Measurements from ENCODE around the gene AIG1. TPM values are rescaled to one million over a fixed set of nuclear protein-coding genes. Genes with fewer than 3 reads are reported as not detected.
"Not testable (repeated sequence)": the region's sequence is repeated elsewhere in the genome, so short reads cannot be mapped to it uniquely, and the experiment has no call there.

The AIG1 gene
- total and polyA plus RNA-seq, 2 of the 13 experiments (the other 11 are each of a cell fraction or from before 2014, with no cell fraction given) = 115 to 197 TPM

GRCh38 chr6:143087335-143087734 lies 26.6 kb downstream of the AIG1 start:
- H3K27ac ChIP-seq (ENCODE audit: extremely low read length, insufficient read depth, low read length); H4K20me1 ChIP-seq (ENCODE audit: insufficient read depth, low read length); intact Hi-C loops (cut with micrococcal nuclease; ENCODE audit: unreplicated experiment); POLR2A ChIA-PET; H3K79me2 ChIP-seq (ENCODE audit: insufficient read depth, low read length); DNase-seq (ENCODE audit: low spot score); in situ Hi-C loops (cut with HindIII; ENCODE audit: extremely low pct_ligation_motif_present, low pct_unique_long_range_greater_than_20kb); FAIRE-seq; H3K4me2 ChIP-seq (ENCODE audit: low read depth, low read length); H3K9ac ChIP-seq (ENCODE audit: insufficient read depth, low read depth, low read length); H3K27me3 ChIP-seq (ENCODE audit: control insufficient read depth in 1 of 2, insufficient read depth in 2 of 2, low read length in 2 of 2); H2AFZ ChIP-seq (ENCODE audit: low read length); ATAC-seq; H3K4me3 ChIP-seq (replicated peaks in 1 of 3; ENCODE audit: insufficient read depth in 1 of 3, low read depth in 2 of 3, low read length in 3 of 3); BruUV-seq (replicated peaks); CTCF ChIA-PET (ENCODE audit: low intra/inter-chr PET ratio, low total read pairs); H3K9me3 ChIP-seq (ENCODE audit: low read length); H3K36me3 ChIP-seq (replicated peaks in 1 of 2; ENCODE audit: control insufficient read depth in 1 of 2, insufficient read depth in 2 of 2, low read length in 2 of 2): not testable (repeated sequence)
- peaks cover 16% of the 10 kb centered on the region for H3K4me1 ChIP-seq (ENCODE audit: insufficient read depth, low read length)
- WGBS (ENCODE audit: low lambda C conversion rate) = 99% methylated on average over 11 of the region's 11 CpGs

GRCh38 chr6:143087856-143088255 lies 27.2 kb downstream of the AIG1 start:
- BruUV-seq (replicated peaks) = no TSS peak
- POLR2A ChIA-PET = no interaction called here
- in situ Hi-C loops (cut with HindIII; ENCODE audit: extremely low pct_ligation_motif_present, low pct_unique_long_range_greater_than_20kb) = no loop called here

More at GRCh38 chr6:143087856-143088255, 27.2 kb downstream of the AIG1 start:
- CTCF ChIA-PET (ENCODE audit: low intra/inter-chr PET ratio, low total read pairs) = no interaction called here
- H3K79me2 ChIP-seq (ENCODE audit: insufficient read depth, low read length) = no peaks in the 10 kb centered on the region
- H3K9ac ChIP-seq (ENCODE audit: insufficient read depth, low read depth, low read length) = no peak overlapping the region
- intact Hi-C loops (cut with micrococcal nuclease; ENCODE audit: unreplicated experiment) = no loop called here
- H3K27ac ChIP-seq (ENCODE audit: extremely low read length, insufficient read depth, low read length) = no peak overlapping the region
- ATAC-seq (no peak), FAIRE-seq (no peak), DNase-seq (ENCODE audit: low spot score) (no peak)
- H3K9me3 ChIP-seq (ENCODE audit: low read length) = no peaks in the 10 kb centered on the region
- no peak overlapping the region for H3K4me3 ChIP-seq (replicated peaks in 1 of 3; ENCODE audit: insufficient read depth in 1 of 3, low read depth in 2 of 3, low read length in 3 of 3)
- peaks cover 21% of the 10 kb centered on the region for H3K4me1 ChIP-seq (ENCODE audit: insufficient read depth, low read length)
- H3K27me3 ChIP-seq (ENCODE audit: control insufficient read depth in 1 of 2, insufficient read depth in 2 of 2, low read length in 2 of 2) = no peaks in the 10 kb centered on the region
- TF ChIP-seq ZNF343 (CRISPR knock-in tag; IDR thresholded peaks at IDR 0.05) (no peak), ZNF414 (CRISPR knock-in tag; IDR thresholded peaks at IDR 0.05) (no peak), ZC3H13 (CRISPR knock-in tag; IDR thresholded peaks at IDR 0.05) (no peak), ZNF776 (CRISPR knock-in tag; IDR thresholded peaks at IDR 0.05) (no peak), NR2F2 (IDR thresholded peaks at IDR 0.05; ENCODE audit: borderline replicate concordance, low read depth) (no peak), NAIF1 (CRISPR knock-in tag; IDR thresholded peaks at IDR 0.05; ENCODE audit: borderline replicate concordance) (no peak), IRF1 (CRISPR knock-in tag; IDR thresholded peaks at IDR 0.05; ENCODE audit: low read depth) (no peak), RCOR2 (CRISPR knock-in tag; IDR thresholded peaks at IDR 0.05) (no peak), TEF (CRISPR knock-in tag; IDR thresholded peaks at IDR 0.05) (no peak), MYNN (CRISPR knock-in tag; IDR thresholded peaks at IDR 0.05; ENCODE audit: low read depth) (no peak)
- WGBS (ENCODE audit: low lambda C conversion rate) = 99% methylated on average over 2 of the region's 2 CpGs
- H3K4me2 ChIP-seq (ENCODE audit: low read depth, low read length) = no peak overlapping the region
- no peaks in the 10 kb centered on the region for H4K20me1 ChIP-seq (ENCODE audit: insufficient read depth, low read length)
- no peak overlapping the region for H2AFZ ChIP-seq (ENCODE audit: low read length)
- no peaks in the 10 kb centered on the region for H3K36me3 ChIP-seq (replicated peaks in 1 of 2; ENCODE audit: control insufficient read depth in 1 of 2, insufficient read depth in 2 of 2, low read length in 2 of 2)

All from HepG2 (cell line).